K562 (cell line): ENCODE measurements around the gene NAXD. TPM values are rescaled to one million over a fixed set of nuclear protein-coding genes. Genes with fewer than 3 reads are reported as not detected.
A peak's percentile ranks its signal among the peaks of the same experiment; 100 is the strongest.

Source experiments
- ATAC-seq: fragments of 200-7000 bp; cut with Tn5 transposase; 3 replicates; pipeline ENCODE4 v1.9.1; 2020; ENCODE audit warnings: moderate library complexity
- BruUV-seq: library from RNA; stranded (reverse); fragments of 400-500 nt; replicated peaks from 2 replicates; lab custom pipeline; 2021; lab: Mats Ljungman, UMichigan
- CTCF ChIA-PET: fragments of 300-600 bp; formaldehyde crosslinking; extraction: SDS; loops from one replicate; lab custom pipeline; 2021; ENCODE audit warnings: low intra/inter-chr PET ratio; lab: Yijun Ruan, JAX
- POLR2A ChIA-PET: fragments of 300-600, 350-650 bp; sonication (Branson Sonifier 250); formaldehyde crosslinking; extraction: SDS; loops from one replicate; lab custom pipeline; 2021; ENCODE audit warnings: antibody characterized with exemption, inconsistent platforms; lab: Yijun Ruan, JAX
- DNase-seq, 4 experiments: peaks; one replicate each; pipeline versions ENCODE4 v3.0.0 to v3.0.0-alpha.2; 2011 to 2018; ENCODE audit warnings: low spot score in 3 of 4, mixed read lengths in 3 of 4; ENCODE audit errors: extremely low read depth in 1 of 4
- FAIRE-seq: peaks from 2 replicates; lab custom pipeline; 2011; peaks lifted over from hg19 to GRCh38; lab: Jason Lieb, UNC
- H2AFZ ChIP-seq: 2 replicates; pipeline ENCODE4 v1.6.0; 2011; ENCODE audit warnings: low read depth, low read length, control low read depth, inconsistent platforms
- H3K27ac ChIP-seq: fragments of 200-600 bp; 3 replicates; pipeline ENCODE4 v1.8.0; 2011; ENCODE audit warnings: low read depth, mild to moderate bottlenecking, control low read depth, inconsistent platforms, low read length, moderate library complexity, mixed read lengths; ENCODE audit errors: extremely low read depth
- H3K27me3 ChIP-seq, 2 experiments: fragments of 300-600 bp in 1 of 2; 2 replicates in 1 of 2; 3 replicates in 1 of 2; pipeline versions ENCODE4 v1.6.0 to v1.8.0; 2011; ENCODE audit warnings: inconsistent platforms in 2 of 2, low read length in 2 of 2, mild to moderate bottlenecking in 1 of 2, mixed read lengths in 1 of 2, moderate library complexity in 1 of 2; ENCODE audit not compliant: control insufficient read depth in 2 of 2, insufficient read depth in 2 of 2
- H3K36me3 ChIP-seq: fragments of 300-600 bp; 3 replicates; pipeline ENCODE4 v1.8.0; 2011; ENCODE audit warnings: mild to moderate bottlenecking, low read length, inconsistent platforms; ENCODE audit not compliant: control insufficient read depth, insufficient read depth
- H3K4me1 ChIP-seq, 2 experiments: fragments of 200-600 bp in 1 of 2; replicated peaks in 1 of 2; 2 replicates in 1 of 2; 3 replicates in 1 of 2; pipeline versions ENCODE4 v1.5.1 to v1.8.0; 2011; ENCODE audit warnings: inconsistent platforms in 2 of 2, low read length in 2 of 2, mild to moderate bottlenecking in 1 of 2, mixed read lengths in 1 of 2, moderate library complexity in 1 of 2; ENCODE audit not compliant: control insufficient read depth in 2 of 2, insufficient read depth in 2 of 2
- H3K4me2 ChIP-seq: 2 replicates; pipeline ENCODE4 v1.6.1; 2011; ENCODE audit warnings: low read length, control low read depth, inconsistent platforms, mixed read lengths; ENCODE audit not compliant: insufficient read depth
- H3K4me3 ChIP-seq: fragments of 200-600 bp; sonication (generic), shearing (Covaris generic); 2 replicates; pipeline ENCODE4 v1.5.1; 2016; ENCODE audit warnings: control low read depth, inconsistent platforms
- H3K79me2 ChIP-seq: fragments of 200-600 bp; 3 replicates; pipeline ENCODE4 v1.8.0; 2011; ENCODE audit warnings: low read length, inconsistent platforms; ENCODE audit not compliant: control insufficient read depth, insufficient read depth
- H3K9ac ChIP-seq, 2 experiments: 2 replicates each; pipeline versions ENCODE4 v1.6.0 to v1.6.1; 2011; ENCODE audit warnings: low read depth in 2 of 2, low read length in 2 of 2, control low read depth in 1 of 2, inconsistent platforms in 1 of 2, mild to moderate bottlenecking in 1 of 2, mixed read lengths in 1 of 2; ENCODE audit not compliant: insufficient read depth in 1 of 2
- H3K9me1 ChIP-seq: one replicate; pipeline ENCODE4 v1.6.0; 2011; ENCODE audit warnings: inconsistent platforms, mild to moderate bottlenecking, low read length, moderate library complexity; ENCODE audit not compliant: control insufficient read depth, insufficient read depth
- H3K9me3 ChIP-seq: replicated peaks from 2 replicates; pipeline ENCODE4 v1.5.1; 2011; ENCODE audit warnings: low read depth, low read length, inconsistent platforms; ENCODE audit not compliant: control insufficient read depth, insufficient read depth
- H4K20me1 ChIP-seq: replicated peaks from 2 replicates; pipeline ENCODE4 v1.6.1; 2011; ENCODE audit warnings: low read length, inconsistent platforms, mixed read lengths; ENCODE audit not compliant: control insufficient read depth, insufficient read depth
- GABPB1 ChIP-seq: sonication (generic); formaldehyde crosslinking; IDR thresholded peaks from 2 replicates; pipeline ENCODE4 v1.8.0; 2022; ENCODE audit warnings: mild to moderate bottlenecking, missing genetic modification reagents
- PHTF2 ChIP-seq: fragments of 250-450 bp; sonication (Bioruptor Pico); IDR thresholded peaks from 2 replicates; pipeline ENCODE4 v1.5.0; 2021; ENCODE audit warnings: mild to moderate bottlenecking
- POLR2G ChIP-seq: fragments of 200-400 bp; formaldehyde crosslinking; IDR thresholded peaks from 2 replicates; pipeline ENCODE4 v1.6.1; 2017; ENCODE audit warnings: low read depth, mild to moderate bottlenecking, antibody characterized with exemption, low read length, moderate library complexity
- RB1 ChIP-seq: fragments of 450-650 bp; IDR thresholded peaks from 2 replicates; pipeline ENCODE4 v1.6.1; 2017; ENCODE audit warnings: low read depth, mild to moderate bottlenecking
- TEAD2 ChIP-seq: fragments of 450-650 bp; IDR thresholded peaks from 2 replicates; pipeline ENCODE4 v1.6.1; 2016; ENCODE audit warnings: missing genetic modification characterization, control low read depth, missing compliant biosample characterization
- ZNF124 ChIP-seq: sonication (generic); formaldehyde crosslinking; IDR thresholded peaks from 2 replicates; pipeline ENCODE4 v1.8.1; 2022; ENCODE audit warnings: missing genetic modification reagents
- ZNF431 ChIP-seq: sonication (generic); formaldehyde crosslinking; IDR thresholded peaks from 2 replicates; pipeline ENCODE4 v1.8.0; 2022; ENCODE audit warnings: mild to moderate bottlenecking, missing genetic modification reagents
- ZNF717 ChIP-seq: fragments of 250-450 bp; sonication (Bioruptor Pico); IDR thresholded peaks from 2 replicates; pipeline ENCODE4 v1.5.0; 2021
- WGBS: fragments of 100-300 bp; shearing (Covaris generic); methylation state at CpG from one replicate; pipeline ENCODE4 v1.1.6; 2016; ENCODE audit warnings: low coverage, mixed read lengths; ENCODE audit not compliant: insufficient coverage; ENCODE audit errors: missing lambda C conversion rate; 5-methylcytosine and 5-hydroxymethylcytosine counted together
- in situ Hi-C: fragments of 300-500 bp; cut with MboI; formaldehyde crosslinking; loops from 4 replicates; pipeline ENCODE4 v1.15.0; 2018; ENCODE audit warnings: inconsistent platforms, mixed read lengths
- intact Hi-C: fragments of 100-400 bp; cut with micrococcal nuclease; formaldehyde crosslinking; loops from 2 replicates; pipeline ENCODE4 v1.14.2; 2022
- polyA plus RNA-seq, 8 experiments: library from polyadenylated mRNA; depleted of rRNA in 4 of 8; stranded (reverse) in 5 of 8; unstranded in 3 of 8; fragments of >200 nt; fragmentation: Nextera tagmentation in 2 of 8; fragmentation: Illumina TruSeq in 1 of 8; extraction: Ambion mirVana in 2 of 8; extraction: Trizol in 1 of 8; gene quantifications; 2 replicates each; pipeline versions ENCODE4 v1.2.1 to v1.2.3, GENCODE V29; 2011 to 2014; ENCODE audit warnings: inconsistent platforms in 1 of 8, missing spikeins in 1 of 8
- total RNA-seq, 7 experiments: library from RNA; depleted of rRNA in 6 of 7; stranded (reverse); fragments of >200 nt in 6 of 7; fragmentation: Illumina TruSeq in 2 of 7; extraction: Trizol in 2 of 7; gene quantifications; 2 replicates each; pipeline versions ENCODE4 v1.2.1 to v1.2.3, GENCODE V29; 2011 to 2021; ENCODE audit warnings: low replicate concordance in 1 of 7

Gene NAXD
- total and polyA plus RNA-seq, 9 of the 15 experiments (the other 6 are each of a cell fraction or from before 2014, with no cell fraction given), result 0.59 to 20.6 (median 13.0) TPM

- Histone ChIP-seq H3K36me3 (peaks cover 33% of the 10 kb centered on the region; the same call in 2 of the 3 replicates), H3K9me3 (no peaks in the 10 kb centered on the region), H3K27me3 (no peaks in the 10 kb centered on the region), H3K9ac (peak overlapping the region in 1 of 2 experiments; percentile 26; a peak in 1 of 4 replicates), H3K79me2 (no peaks in the 10 kb centered on the region), H3K4me2 (no peak overlapping the region), H3K27ac (no peak overlapping the region), H2AFZ (no peak overlapping the region), H3K4me3 (no peak overlapping the region), H3K4me1 (peaks cover 4 to 23% of the 10 kb centered on the region in 2 experiments; a peak in 4 of 5 replicates), H4K20me1 (no peaks in the 10 kb centered on the region), H3K9me1 (peaks cover 3% of the 10 kb centered on the region)
- no peak for ATAC-seq
- intact Hi-C loops (no loop called here), in situ Hi-C loops (no loop called here)
- no peak for FAIRE-seq
- no peak for DNase-seq
- POLR2A ChIA-PET, result interaction anchor here (1.3 to 1.4 kb wide), 2 partner anchors 8 to 66 kb away, joined by 5 read pairs; no protein-coding TSS in a partner anchor
- no TSS peak for BruUV-seq
- CTCF ChIA-PET, result no interaction called here
- TF ChIP-seq GABPB1 (CRISPR knock-in tag), result no peak
- TF ChIP-seq ZNF124, result no peak
- TF ChIP-seq TEAD2 (tag), result no peak
- TF ChIP-seq RB1, result no peak
- peak; percentile 11; the same call in 1 of the 2 replicates for TF ChIP-seq POLR2G
- no peak for TF ChIP-seq ZNF717 (CRISPR knock-in tag)
- TF ChIP-seq ZNF431, result no peak
- TF ChIP-seq PHTF2 (CRISPR knock-in tag), result no peak
- 88% methylated on average over 11 of the region's 35 CpGs for WGBS
Observed at GRCh38 chr13:110648848-110649421, 33.6 kb downstream of the NAXD start.
